Bronchial epithelial cell (primary cell): ENCODE results near the gene ASRGL1. TPM values are rescaled to one million over a fixed set of nuclear protein-coding genes. Genes with fewer than 3 reads are reported as not detected.

Source experiments
- DNase-seq: peaks from one replicate; pipeline ENCODE4 v3.0.0-alpha.2; 2010; ENCODE audit warnings: low read depth
- FAIRE-seq: peaks from 2 replicates; lab custom pipeline; 2011; peaks lifted over from hg19 to GRCh38; lab: Jason Lieb, UNC
- H3K27me3 ChIP-seq: 2 replicates; pipeline ENCODE4 v1.5.1; 2011; ENCODE audit warnings: low read length; ENCODE audit not compliant: control insufficient read depth, insufficient read depth
- H3K36me3 ChIP-seq: 2 replicates; pipeline ENCODE4 v1.5.1; 2011; ENCODE audit warnings: low read length; ENCODE audit not compliant: control insufficient read depth, insufficient read depth
- H3K4me3 ChIP-seq: 2 replicates; pipeline ENCODE4 v1.5.1; 2011; ENCODE audit warnings: mild to moderate bottlenecking, low read depth, low read length, control low read depth
- CTCF ChIP-seq: IDR thresholded peaks from 2 replicates; pipeline ENCODE4 v1.5.1; 2011; ENCODE audit warnings: mild to moderate bottlenecking, moderate library complexity, low read length, control low read depth, inconsistent platforms; ENCODE audit not compliant: insufficient read depth, severe bottlenecking
- total RNA-seq: library from RNA; depleted of rRNA; stranded (reverse); fragments of >200 nt; gene quantifications from 2 replicates; pipeline ENCODE4 v1.2.1, GENCODE V29; 2014

ASRGL1 gene
- total RNA-seq, 1 donor from 2014 or later = 0.53 TPM

- H3K27me3 ChIP-seq = no peaks in the 10 kb centered on the region
- no peak for TF ChIP-seq CTCF
- no peaks in the 10 kb centered on the region for H3K36me3 ChIP-seq
- DNase-seq = no peak
- no peak overlapping the region for H3K4me3 ChIP-seq
- no peak for FAIRE-seq
Observed at GRCh38 chr11:62402960-62403730, 65.9 kb downstream of the ASRGL1 start.

GRCh38 chr11:62404435-62404834, 67.2 kb downstream of the ASRGL1 start:
- H3K36me3 ChIP-seq = no peaks in the 10 kb centered on the region
- no peak for FAIRE-seq
- H3K27me3 ChIP-seq = no peaks in the 10 kb centered on the region
- no peak for TF ChIP-seq CTCF
- DNase-seq = no peak
- no peak overlapping the region for H3K4me3 ChIP-seq

- no peak for TF ChIP-seq CTCF
- Histone ChIP-seq H3K4me3 (no peak overlapping the region), H3K36me3 (no peaks in the 10 kb centered on the region), H3K27me3 (no peaks in the 10 kb centered on the region)
- DNase-seq (no peak), FAIRE-seq (no peak)
Observed at GRCh38 chr11:62404901-62405300, 67.7 kb downstream of the ASRGL1 start.

- no peaks in the 10 kb centered on the region for H3K36me3 ChIP-seq
- TF ChIP-seq CTCF = no peak
- no peak for DNase-seq
- no peaks in the 10 kb centered on the region for H3K27me3 ChIP-seq
- H3K4me3 ChIP-seq = no peak overlapping the region
- no peak for FAIRE-seq
Observed at GRCh38 chr11:62406034-62406433, 68.8 kb downstream of the ASRGL1 start.

GRCh38 chr11:62409831-62410230, 72.6 kb downstream of the ASRGL1 start:
- Histone ChIP-seq H3K4me3 (no peak overlapping the region), H3K27me3 (no peaks in the 10 kb centered on the region), H3K36me3 (no peaks in the 10 kb centered on the region)
- FAIRE-seq = no peak
- no peak for DNase-seq
- no peak for TF ChIP-seq CTCF

- DNase-seq (peak; percentile 41), FAIRE-seq (no peak)
- Histone ChIP-seq H3K36me3 (no peaks in the 10 kb centered on the region), H3K27me3 (no peaks in the 10 kb centered on the region), H3K4me3 (no peak overlapping the region)
- no peak for TF ChIP-seq CTCF
Observed at GRCh38 chr11:62410972-62411371, 73.7 kb downstream of the ASRGL1 start.
